Cardiac ventricle fibroblast (primary cell): ENCODE results near the gene POLR2I. TPM values are rescaled to one million over a fixed set of nuclear protein-coding genes. Genes with fewer than 3 reads are reported as not detected.

ENCODE experiments used
- total RNA-seq: library from RNA; depleted of rRNA; stranded (reverse); fragments of >200 nt; gene quantifications from 2 replicates; pipeline ENCODE4 v1.2.3, GENCODE V29; 2015

POLR2I gene
- 24.8 and 28.1 TPM in 2 replicates for total RNA-seq

GRCh38 chr19:36114721-36115452 is at the start of gene POLR2I:
TSS of gene POLR2I (minus strand) at chr19:36114875. CDS start at chr19:36114856, 19 bp downstream.

GRCh38 chr19:36152352-36153091 is 37.8 kb upstream of the POLR2I start, which contains the start of gene COX7A1:
TSS of gene COX7A1 (minus strand) at chr19:36152447. CDS start at chr19:36152407, 40 bp downstream.

GRCh38 chr19:36139473-36140303 is 25.0 kb upstream of the POLR2I start, which contains the start of gene CAPNS1:
TSS of gene CAPNS1 (plus strand) at chr19:36140066. CDS start at chr19:36141012, 946 bp downstream.

GRCh38 chr19:36115453-36116343 is 1.0 kb upstream of the POLR2I start, which contains the start of gene TBCB:
TSS of gene TBCB (plus strand) at chr19:36115468. CDS start at chr19:36115561, 93 bp downstream.

GRCh38 chr19:36110487-36111199 is 4.0 kb downstream of the POLR2I start, which contains the start of gene OVOL3:
TSS of gene OVOL3 (plus strand) at chr19:36111143. CDS start at chr19:36111203, 60 bp downstream.

Other genes starting within 250 kb of the POLR2I start
- gene APLP1, start 246.3 kb downstream of the POLR2I start, total RNA-seq = 4.4 and 5.5 TPM in 2 replicates
- gene NFKBID, start 214.3 kb downstream of the POLR2I start, total RNA-seq = 3.6 and 4.7 TPM in 2 replicates
- not detected in 2 replicates for gene HCST, start 212.3 kb downstream of the POLR2I start, total RNA-seq
- gene TYROBP, start 206.6 kb downstream of the POLR2I start, total RNA-seq = not detected in 2 replicates
- gene LRFN3, start 178.5 kb downstream of the POLR2I start, total RNA-seq = 15.5 and 20.4 TPM in 2 replicates
- gene SDHAF1, start 119.7 kb downstream of the POLR2I start, total RNA-seq = 31.5 and 37.5 TPM in 2 replicates
- 0.87 TPM in 1 of 2 replicates, not detected in the other for gene SYNE4, start 106.1 kb downstream of the POLR2I start, total RNA-seq
- gene ALKBH6, start 100.7 kb downstream of the POLR2I start, total RNA-seq = 17.2 and 20.0 TPM in 2 replicates
- 27.1 and 34.3 TPM in 2 replicates for gene CLIP3, start 82.0 kb downstream of the POLR2I start, total RNA-seq
- gene THAP8, start 60.6 kb downstream of the POLR2I start, total RNA-seq = 8.9 and 18.3 TPM in 2 replicates
- gene WDR62, start 60.0 kb downstream of the POLR2I start, total RNA-seq = 0.24 and 0.69 TPM in 2 replicates
- not detected in 2 replicates for gene OVOL3, start 3.7 kb downstream of the POLR2I start, total RNA-seq
- gene TBCB, start 593 bp upstream of the POLR2I start, total RNA-seq = 123 and 134 TPM in 2 replicates
- 190 and 256 TPM in 2 replicates for gene CAPNS1, start 25.2 kb upstream of the POLR2I start, total RNA-seq
- 10.0 and 10.2 TPM in 2 replicates for gene COX7A1, start 37.6 kb upstream of the POLR2I start, total RNA-seq
- 3.1 and 4.4 TPM in 2 replicates for gene ZNF565, start 99.8 kb upstream of the POLR2I start, total RNA-seq
- 51.7 and 73.5 TPM in 2 replicates for gene ZNF146, start 100.2 kb upstream of the POLR2I start, total RNA-seq